ENCODE measurements around the gene OGFRL1.
A peak's percentile ranks its signal among the peaks of the same experiment; 100 is the strongest.

The OGFRL1 gene

DNA sequence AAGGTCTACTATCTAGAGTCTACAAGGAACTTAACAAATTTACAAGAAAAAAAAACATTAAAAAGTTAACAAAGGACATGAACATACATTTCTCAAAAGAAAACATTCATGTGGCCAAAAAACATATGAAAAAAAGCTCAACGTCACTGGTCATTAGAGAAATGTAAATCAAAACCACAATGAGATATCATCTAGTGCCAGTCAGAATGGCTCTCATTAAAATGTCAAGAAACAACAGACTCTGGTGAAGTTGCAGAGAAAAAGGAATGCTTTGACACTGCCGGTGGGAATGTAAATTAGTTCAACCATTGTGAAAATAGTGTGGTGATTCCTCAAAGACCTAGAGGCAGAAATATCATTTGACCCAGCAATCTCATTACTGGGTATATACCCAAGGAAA, 48.3 kb downstream of the OGFRL1 start:
- no peak for FAIRE-seq

GRCh38 chr6:71338540-71339316, 50.1 kb downstream of the OGFRL1 start:
- FAIRE-seq = no peak

- no peak for FAIRE-seq
Observed at GRCh38 chr6:71342772-71343171, 54.2 kb downstream of the OGFRL1 start.

DNA sequence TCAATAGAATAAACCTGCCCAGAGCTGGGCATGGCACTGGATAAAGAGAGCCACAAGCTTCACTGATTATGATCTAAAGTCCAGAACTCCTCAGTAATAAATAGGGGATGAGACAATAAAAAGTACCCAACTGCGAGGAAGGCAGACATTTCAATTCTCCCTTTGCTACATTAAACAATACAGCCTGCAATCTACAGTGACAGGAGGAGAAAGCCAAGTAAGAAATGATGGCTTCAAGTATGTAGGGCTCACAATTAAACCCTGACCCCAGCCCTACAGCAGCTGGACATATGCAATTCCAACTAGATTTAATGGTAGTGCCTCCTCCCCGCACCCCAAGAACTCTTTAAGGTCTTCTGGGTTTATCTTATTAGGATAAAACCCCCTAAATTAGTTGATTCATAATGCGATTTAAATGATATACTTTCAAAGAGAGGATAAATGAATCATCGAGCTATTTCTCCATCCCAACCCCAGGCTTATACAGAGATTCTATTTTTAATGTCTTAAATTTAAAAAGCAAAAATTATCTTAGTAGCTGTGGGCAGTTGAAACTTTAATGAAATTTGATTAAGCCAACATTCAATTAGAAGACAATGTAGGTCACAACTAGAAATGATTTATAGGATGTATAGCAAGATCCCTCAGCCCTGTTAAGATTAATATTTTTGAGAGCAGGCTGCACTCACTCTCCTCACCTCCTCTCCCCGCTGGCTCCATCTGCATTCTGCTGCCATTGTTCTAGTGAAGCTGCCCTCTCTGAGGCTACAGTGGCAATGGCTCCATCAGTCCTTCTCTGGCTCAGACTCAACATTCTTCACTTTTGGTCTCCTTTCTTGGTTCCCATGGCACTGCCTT, 57.1 kb downstream of the OGFRL1 start:
- FAIRE-seq = no peak

DNA sequence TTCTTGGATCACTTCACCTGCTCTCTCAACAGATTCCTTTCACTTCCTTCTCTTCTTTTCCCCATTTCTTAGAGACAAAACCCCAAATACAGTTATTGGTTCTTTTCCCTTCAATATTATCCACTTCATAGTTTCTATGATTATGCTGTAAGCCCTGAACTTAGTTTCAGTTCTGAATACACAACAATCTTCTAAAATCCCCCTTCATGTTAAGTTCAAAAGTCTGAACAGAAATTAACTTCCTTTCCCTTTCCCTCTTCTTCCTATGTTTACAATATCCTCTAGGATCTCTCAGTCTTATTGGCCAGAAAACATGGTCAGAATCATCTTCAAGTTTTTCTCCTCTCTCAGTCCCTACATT, 57.7 kb downstream of the OGFRL1 start:
- no peak for FAIRE-seq

GRCh38 chr6:71347119-71347518, 58.5 kb downstream of the OGFRL1 start:
- FAIRE-seq = no peak

DNA sequence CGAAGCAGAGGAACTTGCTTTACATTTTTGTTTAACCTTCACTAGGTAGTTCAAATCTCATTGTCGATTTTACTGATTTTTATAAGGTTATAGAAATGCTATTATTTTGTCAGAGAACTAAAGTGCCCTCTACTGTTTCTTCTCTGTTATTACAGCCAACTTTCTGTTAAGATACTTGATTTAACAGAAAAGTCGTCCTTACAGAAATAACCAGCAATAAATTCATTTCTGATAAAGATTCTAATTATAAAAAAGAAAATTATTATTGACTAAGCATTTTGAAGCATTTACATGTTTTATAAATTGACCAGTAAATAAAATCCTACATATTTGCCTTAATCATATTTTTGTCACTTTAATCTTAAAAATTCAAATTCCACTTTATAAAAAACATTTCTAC, 60.8 kb downstream of the OGFRL1 start:
- FAIRE-seq = peak; percentile 85

DNA sequence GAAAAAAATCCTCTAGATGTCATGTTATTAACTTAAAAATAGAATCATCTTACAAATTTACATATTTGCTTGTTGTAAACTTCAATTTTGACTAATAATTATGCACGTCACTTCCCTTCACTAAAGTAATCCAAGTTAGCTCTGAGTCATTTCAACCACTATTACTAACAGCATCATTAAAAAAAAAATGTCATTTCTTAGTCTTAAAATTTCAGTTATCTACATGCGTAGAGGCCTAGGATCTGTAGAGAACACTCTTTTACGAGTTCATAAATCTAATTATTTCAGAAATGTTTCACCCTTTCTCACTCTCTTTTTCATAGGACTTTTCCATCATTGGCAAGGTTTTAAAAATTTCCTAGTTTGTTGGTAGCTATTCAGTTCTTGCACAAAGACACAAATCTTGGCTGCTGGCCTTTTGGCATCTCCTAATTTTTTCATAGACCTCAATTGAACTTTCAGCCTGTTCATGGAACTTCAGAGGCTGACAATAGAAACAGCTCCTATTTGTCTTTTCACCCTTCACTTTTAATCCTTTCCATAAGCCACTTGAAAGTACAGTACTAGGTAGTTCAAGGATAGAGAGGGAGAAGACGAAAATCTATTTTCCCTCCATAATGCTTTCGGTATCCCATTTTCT, 61.5 kb downstream of the OGFRL1 start:
- FAIRE-seq = no peak

- no peak for FAIRE-seq
Observed at GRCh38 chr6:71351190-71351589, 62.6 kb downstream of the OGFRL1 start.
